Spleen (tissue), 11 donors: Measurements from ENCODE around the gene LAMC1. TPM values are rescaled to one million over a fixed set of nuclear protein-coding genes. Genes with fewer than 3 reads are reported as not detected.

Source experiments
- DNase-seq: peaks from one replicate; pipeline ENCODE4 v3.0.0-alpha.2; 2020
- H3K27ac ChIP-seq, 8 donors: fragments of 200-600 bp; sonication (generic) in 7 of 8; 1 replicate in 4 of 8; 2 replicates in 4 of 8; pipeline versions ENCODE4 v1.5.0 to v1.8.0; 2016 to 2021; ENCODE audit warnings: inconsistent platforms in 4 of 8, mild to moderate bottlenecking in 4 of 8, moderate library complexity in 1 of 8
- H3K27me3 ChIP-seq, 7 donors: fragments of 200-600 bp; sonication (generic) in 6 of 7; replicated peaks in 1 of 7; 1 replicate in 4 of 7; 2 replicates in 3 of 7; pipeline versions ENCODE4 v1.5.0 to v1.8.0; 2016 to 2021; ENCODE audit warnings: inconsistent platforms in 3 of 7, mild to moderate bottlenecking in 1 of 7
- H3K36me3 ChIP-seq, 6 donors: fragments of 200-600 bp; sonication (generic) in 5 of 6; 1 replicate in 4 of 6; 2 replicates in 2 of 6; pipeline versions ENCODE4 v1.5.0 to v1.8.0; 2016 to 2021; ENCODE audit warnings: inconsistent platforms in 2 of 6
- H3K4me1 ChIP-seq, 6 donors: fragments of 200-600 bp; sonication (generic) in 5 of 6; 1 replicate in 3 of 6; 2 replicates in 3 of 6; pipeline versions ENCODE4 v1.5.0 to v1.8.0; 2016 to 2021; ENCODE audit warnings: inconsistent platforms in 3 of 6
- H3K4me3 ChIP-seq, 8 donors: fragments of 200-600 bp; sonication (generic) in 7 of 8; 1 replicate in 4 of 8; 2 replicates in 4 of 8; pipeline versions ENCODE4 v1.5.0 to v1.8.0; 2016 to 2021; ENCODE audit warnings: inconsistent platforms in 4 of 8, mild to moderate bottlenecking in 4 of 8, moderate library complexity in 2 of 8
- H3K9me3 ChIP-seq, 8 donors: fragments of 200-600 bp; sonication (generic) in 7 of 8; 1 replicate in 4 of 8; 2 replicates in 4 of 8; pipeline versions ENCODE4 v1.5.0 to v1.8.0; 2016 to 2021; ENCODE audit warnings: inconsistent platforms in 4 of 8
- CTCF ChIP-seq, 11 experiments: fragments of 200-600 bp in 7 of 11; fragments of 450-650 bp in 4 of 11; sonication (generic) in 4 of 11; IDR thresholded peaks in 8 of 11; conservative IDR thresholded peaks in 3 of 11; 1 replicate in 7 of 11; 2 replicates in 4 of 11; pipeline versions ENCODE4 v1.4.0 to v1.8.0; 2016 to 2021; ENCODE audit warnings: antibody characterized with exemption in 11 of 11, inconsistent platforms in 4 of 11, mild to moderate bottlenecking in 1 of 11
- POLR2A ChIP-seq, 3 donors: fragments of 450-650 bp; IDR thresholded peaks; one replicate each; pipeline ENCODE4 v1.5.1; 2017; ENCODE audit warnings: antibody characterized with exemption in 3 of 3, mild to moderate bottlenecking in 1 of 3
- POLR2AphosphoS5 ChIP-seq, 3 donors: sonication (generic); formaldehyde crosslinking; IDR thresholded peaks; one replicate each; pipeline ENCODE4 v1.5.1; 2017; ENCODE audit warnings: antibody characterized with exemption in 3 of 3
- WGBS, 5 donors: extraction: QIAGEN DNeasy Blood & Tissue Kit in 3 of 5; methylation state at CpG; one replicate each; pipeline versions ENCODE4 v1.1.5 to v1.1.7; 2013 to 2018; 5-methylcytosine and 5-hydroxymethylcytosine counted together
- intact Hi-C: fragments of 100-400 bp; cut with DNase I; formaldehyde crosslinking; loops from one replicate; pipeline ENCODE4 v1.15.0; 2023; ENCODE audit warnings: low total_unique reads
- polyA plus RNA-seq, 3 donors: library from polyadenylated mRNA; stranded (reverse); fragments of 200-250 nt; gene quantifications; one replicate each; pipeline ENCODE4 v1.2.1, GENCODE V29; 2013
- total RNA-seq, 7 donors: library from RNA; depleted of rRNA in 3 of 7; stranded (reverse); fragments of >200 nt in 3 of 7; fragmentation: NEBNext Ultra II Directional in 4 of 7; extraction: Animal tissue kit (Norgen Biotek cat#: 25700) in 4 of 7; gene quantifications; one replicate each; pipeline versions ENCODE4 v1.1.0 to v1.2.1, GENCODE V29; 2016 to 2021
- donor health status: healthy with polysubstance abuse.
- donor health status: DM: no; HTN: no; CAD: no; lungs with moderate emphysema.
- donor health status: DM: no; HTN: no; CAD: no.
- donor health status: Bipolar disorder and iron deficiency.
- donor health status: healthy.
- donor health status: DM: no; HTN: no; CAD: no.
- donor health status: DM: yes; HTN: yes; CAD: no.

Gene LAMC1
- total and polyA plus RNA-seq, 10 donors: 2.7 to 38.5 (median 30.5) TPM

- H3K27ac ChIP-seq: no peak overlapping the region
- intact Hi-C loops: no loop called here
- 80 to 94% (median 87%) methylated on average over 3 of the region's 3 CpGs for WGBS, 5 donors
- H3K9me3 ChIP-seq: no peaks in the 10 kb centered on the region
- DNase-seq: no peak
- H3K27me3 ChIP-seq: no peaks in the 10 kb centered on the region
- peaks cover 0 to 86% (median 22%) of the 10 kb centered on the region in 6 donors for H3K36me3 ChIP-seq
- H3K4me1 ChIP-seq: peaks cover 0 to 7% (median 0%) of the 10 kb centered on the region in 6 donors
- H3K4me3 ChIP-seq: no peak overlapping the region
- TF ChIP-seq CTCF (IDR thresholded peaks at IDR 0.05 in 8 of 11, conservative IDR thresholded peaks at IDR 0.05 in 3 of 11): no peak
Observed at GRCh38 chr1:183137782-183138181, 114.6 kb downstream of the LAMC1 start.

- WGBS, 5 donors: 61 to 76% (median 66%) methylated on average over 4 of the region's 4 CpGs
- Histone ChIP-seq H3K4me1 (peaks cover 0 to 7% (median 0%) of the 10 kb centered on the region in 6 donors), H3K27ac (no peak overlapping the region), H3K36me3 (peaks cover 0 to 86% (median 19%) of the 10 kb centered on the region in 6 donors), H3K27me3 (no peaks in the 10 kb centered on the region), H3K9me3 (no peaks in the 10 kb centered on the region), H3K4me3 (no peak overlapping the region)
- TF ChIP-seq POLR2A (IDR thresholded peaks at IDR 0.05): no peak
- no peak for TF ChIP-seq POLR2AphosphoS5 (IDR thresholded peaks at IDR 0.05)
- TF ChIP-seq CTCF (IDR thresholded peaks at IDR 0.05 in 8 of 11, conservative IDR thresholded peaks at IDR 0.05 in 3 of 11): no peak
- no peak for DNase-seq
- intact Hi-C loops: no loop called here
Observed at GRCh38 chr1:183138301-183138700, 115.1 kb downstream of the LAMC1 start.

- no peak for DNase-seq
- TF ChIP-seq POLR2A (IDR thresholded peaks at IDR 0.05) (no peak), CTCF (IDR thresholded peaks at IDR 0.05 in 8 of 11, conservative IDR thresholded peaks at IDR 0.05 in 3 of 11) (no peak), POLR2AphosphoS5 (IDR thresholded peaks at IDR 0.05) (no peak)
- no peak overlapping the region for H3K4me3 ChIP-seq
- H3K4me1 ChIP-seq: peaks cover 0 to 9% (median 0%) of the 10 kb centered on the region in 6 donors
- no peaks in the 10 kb centered on the region for H3K27me3 ChIP-seq
- intact Hi-C loops: no loop called here
- H3K27ac ChIP-seq: no peak overlapping the region
- H3K36me3 ChIP-seq: peaks cover 0 to 75% (median 15%) of the 10 kb centered on the region in 6 donors
- no peaks in the 10 kb centered on the region for H3K9me3 ChIP-seq
- 82 to 93% (median 88%) methylated on average over 4 of the region's 4 CpGs for WGBS, 5 donors
Observed at GRCh38 chr1:183139281-183139942, 116.2 kb downstream of the LAMC1 start.

- peaks cover 0 to 63% (median 9%) of the 10 kb centered on the region in 6 donors for H3K36me3 ChIP-seq
- no peaks in the 10 kb centered on the region for H3K9me3 ChIP-seq
- no peaks in the 10 kb centered on the region for H3K27me3 ChIP-seq
- TF ChIP-seq POLR2A (IDR thresholded peaks at IDR 0.05) (no peak), POLR2AphosphoS5 (IDR thresholded peaks at IDR 0.05) (no peak), CTCF (IDR thresholded peaks at IDR 0.05 in 8 of 11, conservative IDR thresholded peaks at IDR 0.05 in 3 of 11) (no peak)
- H3K4me3 ChIP-seq: no peak overlapping the region
- intact Hi-C loops: no loop called here
- peaks cover 0 to 17% (median 2%) of the 10 kb centered on the region in 6 donors for H3K4me1 ChIP-seq
- H3K27ac ChIP-seq: no peak overlapping the region
- DNase-seq: no peak
Observed at GRCh38 chr1:183140633-183141032, 117.4 kb downstream of the LAMC1 start.
